ENCODE data around the gene IDH2.
"Not testable (repeated sequence)": the region's sequence is repeated elsewhere in the genome, so short reads cannot be mapped to it uniquely, and the experiment has no call there.

The IDH2 gene

DNA sequence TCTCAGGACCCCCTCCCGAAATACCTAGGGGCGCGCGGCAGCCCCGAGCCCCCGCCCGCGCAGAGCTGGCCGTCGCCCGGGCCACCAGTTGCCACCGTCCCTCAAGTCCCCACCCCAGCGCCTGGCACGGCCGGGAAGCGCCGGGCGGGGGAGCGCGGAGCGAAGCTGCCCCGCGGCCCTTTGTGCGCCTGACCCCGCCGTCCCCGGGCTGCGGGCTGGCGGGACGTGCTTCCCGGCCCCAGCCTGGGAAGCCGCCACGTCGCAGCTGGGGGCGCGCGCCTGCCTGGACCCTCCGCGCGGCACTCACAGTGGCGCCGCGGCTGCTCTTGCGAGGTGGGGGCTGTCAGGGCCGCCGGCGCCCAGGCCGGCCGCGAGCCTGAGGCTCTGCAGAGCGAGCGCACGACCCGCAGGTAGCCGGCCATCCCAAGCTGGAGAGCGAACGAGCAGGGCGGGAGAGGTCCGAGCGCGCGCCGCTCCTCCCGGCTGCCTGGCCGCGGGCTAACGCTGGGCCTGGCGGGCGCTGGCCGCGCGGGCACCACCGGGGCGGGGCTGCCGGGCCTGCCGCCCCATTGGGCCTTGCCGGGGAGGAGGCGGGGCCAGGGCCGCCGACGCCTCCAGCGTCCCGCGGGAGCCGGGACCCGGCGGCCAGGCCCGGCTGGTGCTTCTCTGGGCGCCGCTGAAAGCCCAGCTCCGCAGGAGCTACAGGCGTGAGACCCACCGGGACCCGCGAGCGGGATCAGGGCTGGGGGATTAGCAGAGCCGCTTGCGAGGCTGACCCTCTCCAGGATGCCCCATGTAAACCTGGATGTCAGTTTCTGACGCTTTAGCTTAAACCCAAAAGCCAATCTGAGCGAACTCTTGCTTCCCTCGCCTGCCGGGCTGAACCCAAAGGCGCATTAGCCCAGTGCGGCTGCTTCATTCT lies at the start of gene IDH2:
Gene IDH2 (minus strand): TSS at position 500 of the 922 bp plus-strand sequence. CDS start 78 bp downstream, at position 422.
- peak; percentile 92 for DNase-seq

DNA sequence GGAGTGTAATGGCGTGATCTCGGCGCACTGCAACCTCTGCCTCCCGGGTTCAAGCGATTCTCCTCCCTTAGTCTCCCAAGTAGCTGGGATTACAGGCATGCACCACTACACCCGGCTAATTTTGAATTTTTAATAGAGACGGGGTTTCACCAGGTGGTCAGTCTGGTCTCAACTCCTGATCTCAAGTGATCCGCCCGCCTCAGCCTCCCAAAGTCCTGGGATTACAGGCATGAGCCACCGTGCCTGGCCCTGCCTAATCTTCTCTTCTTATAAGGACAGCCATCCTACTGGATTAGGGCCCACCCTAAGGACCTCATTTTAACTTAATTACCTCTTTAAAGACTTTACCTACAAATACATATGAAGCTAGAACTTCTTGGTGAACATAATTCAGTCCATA lies 48.3 kb upstream of the IDH2 start:
- not testable (repeated sequence) for DNase-seq

DNA sequence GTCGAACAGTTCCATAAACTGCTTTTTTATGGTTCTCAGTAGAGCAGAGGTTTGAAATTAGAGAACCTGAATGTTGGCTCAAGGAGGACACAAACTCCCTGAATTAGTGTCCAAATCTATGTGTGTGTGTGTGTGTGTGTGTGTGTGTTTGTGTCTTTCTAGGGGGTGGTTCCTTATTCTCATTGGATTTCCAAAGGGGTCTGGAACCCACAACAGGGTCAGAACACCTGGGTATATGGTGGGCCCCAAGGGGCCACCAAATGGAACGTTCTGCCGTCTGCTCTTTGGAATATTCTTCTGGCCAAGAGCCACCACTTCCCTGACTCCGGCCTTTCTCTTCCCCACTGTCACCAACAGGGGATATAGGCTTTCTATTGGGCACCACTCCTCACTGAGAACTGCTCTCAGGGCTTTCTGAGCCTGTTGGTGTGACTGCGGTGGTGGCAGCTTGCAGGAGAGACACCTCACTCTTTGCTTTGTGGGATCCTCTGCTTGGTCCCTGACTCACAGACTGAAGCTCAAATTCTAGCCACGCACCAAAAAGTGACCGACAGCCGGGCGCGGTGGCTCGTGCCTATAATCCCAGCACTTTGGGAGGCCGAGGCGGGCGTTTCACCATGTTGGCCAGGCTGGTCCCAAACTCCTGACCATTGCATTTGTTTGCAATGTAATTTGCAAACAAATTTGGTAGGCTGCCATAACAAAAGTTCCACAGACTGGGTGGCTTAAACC lies 47.5 kb upstream of the IDH2 start:
- DNase-seq: no peak

DNA sequence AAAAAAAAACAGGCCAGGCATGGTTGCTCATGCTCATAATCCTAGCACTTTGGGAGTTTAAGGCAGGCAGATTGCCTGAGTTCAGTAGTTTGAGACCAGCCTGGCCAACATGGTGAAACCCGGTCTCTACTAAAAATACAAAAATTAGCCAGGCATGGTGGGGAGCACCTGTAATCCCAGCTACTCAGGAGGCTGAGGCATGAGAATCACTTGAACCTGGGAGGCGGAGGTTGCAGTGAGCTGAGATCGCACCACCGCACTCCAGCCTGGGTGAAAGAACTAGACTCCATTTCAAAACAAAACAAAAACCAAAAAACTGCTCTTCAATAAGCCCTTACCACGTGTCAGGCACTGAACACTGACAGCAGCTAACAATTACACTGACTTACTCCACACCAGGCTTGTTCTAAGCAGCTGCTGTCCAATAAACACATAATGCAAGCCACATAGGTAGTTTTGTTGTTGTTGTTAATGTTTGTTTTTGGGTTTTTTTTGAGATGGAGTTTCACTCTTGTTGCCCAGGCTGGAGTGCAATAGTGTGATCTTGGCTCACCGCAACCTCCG lies 44.0 kb upstream of the IDH2 start:
- not testable (repeated sequence) for DNase-seq

DNA sequence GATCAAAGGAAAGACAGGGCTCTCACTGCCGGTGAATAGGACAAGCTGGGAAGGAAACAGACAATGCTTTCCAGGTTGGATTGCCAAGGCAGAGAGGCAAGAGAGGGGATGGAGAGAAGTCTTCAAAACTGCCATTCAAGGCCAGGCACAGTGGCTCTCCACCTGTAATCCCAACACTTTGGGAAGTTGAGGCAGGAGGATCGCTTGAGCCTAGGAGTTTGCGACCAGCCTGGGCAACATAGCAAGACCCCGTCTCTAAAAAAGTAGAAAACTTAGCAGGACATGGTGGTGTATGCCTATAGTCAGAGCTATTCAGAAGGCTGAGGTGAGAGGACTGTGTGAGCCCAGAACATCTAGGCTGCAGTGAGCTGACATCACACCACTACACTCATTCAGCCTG lies 43.5 kb upstream of the IDH2 start:
- no peak for DNase-seq

DNA sequence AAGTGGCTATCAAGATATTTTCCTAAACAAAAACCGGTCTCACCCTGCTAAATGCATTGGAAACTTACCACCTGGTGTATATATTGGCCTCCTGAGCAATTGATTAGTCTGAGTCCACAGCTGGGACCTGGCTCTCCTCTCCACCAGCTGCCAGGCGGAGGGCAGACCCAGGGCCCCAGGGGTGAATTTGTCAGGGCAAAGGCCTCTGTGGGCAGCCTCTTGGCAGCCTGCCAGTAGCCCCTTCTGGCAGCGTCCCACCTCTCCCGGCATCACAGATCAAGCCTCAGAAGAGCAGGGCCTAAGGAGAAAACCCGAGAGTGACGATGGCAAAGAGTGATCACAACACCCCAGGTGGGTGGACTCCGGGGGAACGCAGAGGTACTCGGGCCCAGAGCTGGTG lies 43.0 kb upstream of the IDH2 start:
- peak; percentile 34 for DNase-seq

DNA sequence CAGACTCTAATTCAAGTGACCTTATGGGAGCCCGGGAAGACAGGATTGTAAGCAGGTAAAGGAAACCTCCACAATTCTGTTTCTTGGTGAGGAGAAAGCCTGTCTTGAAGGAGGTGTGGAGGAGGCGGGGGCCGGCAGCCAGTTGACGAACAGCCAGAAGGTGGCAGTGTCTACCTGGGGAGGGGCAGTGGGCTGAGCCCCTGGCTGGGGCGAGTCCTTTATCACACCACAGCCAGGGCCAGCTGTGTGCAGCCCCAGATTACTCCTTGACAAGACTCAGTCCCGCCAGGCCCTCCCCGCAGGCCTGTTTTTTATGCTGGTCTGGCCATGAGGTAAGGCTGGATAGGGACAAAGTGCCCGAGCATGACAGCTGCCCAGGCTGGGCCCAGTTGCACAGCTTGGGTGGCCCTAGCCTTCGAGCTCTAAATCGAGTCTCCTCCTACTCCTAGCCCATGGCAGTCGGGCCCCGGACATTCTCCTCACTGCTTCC lies 40.9 kb upstream of the IDH2 start:
- DNase-seq: peak; percentile 86

DNA sequence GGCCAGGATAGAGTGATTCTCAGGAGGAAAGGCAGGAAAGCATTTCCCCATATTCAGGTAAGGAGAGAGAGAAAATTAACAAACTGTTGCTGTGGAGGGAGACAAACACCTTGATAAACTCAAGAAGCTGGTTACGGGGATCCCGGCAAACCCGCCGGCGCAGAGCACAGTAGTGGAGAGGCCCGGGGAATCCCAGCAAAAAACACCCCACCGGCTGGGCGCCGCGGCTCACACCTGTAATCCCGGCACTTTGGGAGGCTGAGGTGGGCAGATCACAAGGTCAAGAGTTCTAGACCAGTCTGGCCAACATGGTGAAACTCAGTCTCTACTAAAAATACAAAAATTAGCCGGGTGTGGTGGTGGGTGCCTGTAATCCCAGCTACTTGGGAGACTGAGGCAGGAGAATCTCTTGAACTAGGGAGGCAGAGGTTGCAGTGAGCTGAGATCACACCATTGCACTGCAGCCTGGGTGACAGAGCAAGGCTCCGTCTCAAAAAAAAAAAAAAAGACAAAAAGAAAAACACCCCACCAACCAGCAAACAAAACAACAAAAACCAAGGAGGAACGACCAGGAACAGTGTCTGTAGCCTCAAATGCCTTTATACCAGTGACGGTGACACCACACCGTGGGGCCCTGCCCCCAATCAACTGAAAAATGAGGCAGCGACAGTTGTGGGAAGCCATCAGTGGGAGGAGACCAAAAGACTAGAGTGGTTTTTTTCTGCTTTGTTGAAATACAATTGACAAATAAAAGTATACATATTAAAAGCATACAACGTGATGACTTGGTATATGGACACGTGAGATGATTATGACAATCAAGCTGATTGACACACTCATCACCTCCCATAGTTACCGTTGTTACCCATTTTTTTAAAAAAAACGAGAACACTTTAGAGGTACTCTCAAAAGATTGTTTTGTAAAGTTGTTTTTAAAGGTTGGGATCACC lies 40.2 kb upstream of the IDH2 start:
- no peak for DNase-seq

DNA sequence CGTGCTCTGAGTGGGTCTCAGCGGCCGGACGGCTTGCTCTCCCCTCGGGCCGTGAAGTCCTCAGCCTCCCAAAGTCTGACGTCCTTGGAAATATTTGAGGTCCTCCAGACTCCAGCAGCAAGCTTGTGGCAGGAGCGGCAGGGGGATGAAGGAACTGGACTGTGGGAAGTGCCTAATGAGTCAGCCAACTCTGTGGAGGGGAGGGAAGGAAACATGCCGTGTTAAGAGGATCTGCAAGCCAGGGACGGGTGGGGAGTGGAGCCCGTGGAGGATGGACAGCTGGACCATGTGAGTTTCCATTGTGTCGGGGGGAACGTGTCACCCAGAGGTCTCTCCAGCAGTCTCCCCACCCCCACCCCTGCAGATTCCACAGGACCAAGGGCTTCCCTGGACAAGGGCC lies 39.4 kb upstream of the IDH2 start:
- no peak for DNase-seq

DNA sequence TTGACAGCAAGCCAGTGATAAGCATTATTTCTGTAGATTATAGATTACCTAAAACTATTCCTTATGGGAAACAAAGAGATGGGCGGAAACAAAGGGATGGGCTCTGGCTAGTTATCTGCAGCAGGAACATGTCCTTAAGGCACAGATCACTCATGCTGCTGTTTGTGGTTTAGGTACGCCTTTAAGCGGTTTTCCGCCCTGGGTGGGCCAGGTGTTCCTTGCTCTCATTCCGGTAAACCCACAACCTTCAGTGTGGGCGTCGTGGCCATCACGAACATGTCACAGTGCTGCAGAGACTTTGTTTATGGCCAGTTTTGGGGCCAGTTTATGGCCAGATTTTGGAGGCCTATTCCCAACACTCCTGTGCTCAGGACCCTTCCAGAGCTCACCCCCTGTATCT lies 37.3 kb upstream of the IDH2 start:
- DNase-seq: not testable (repeated sequence)

DNA sequence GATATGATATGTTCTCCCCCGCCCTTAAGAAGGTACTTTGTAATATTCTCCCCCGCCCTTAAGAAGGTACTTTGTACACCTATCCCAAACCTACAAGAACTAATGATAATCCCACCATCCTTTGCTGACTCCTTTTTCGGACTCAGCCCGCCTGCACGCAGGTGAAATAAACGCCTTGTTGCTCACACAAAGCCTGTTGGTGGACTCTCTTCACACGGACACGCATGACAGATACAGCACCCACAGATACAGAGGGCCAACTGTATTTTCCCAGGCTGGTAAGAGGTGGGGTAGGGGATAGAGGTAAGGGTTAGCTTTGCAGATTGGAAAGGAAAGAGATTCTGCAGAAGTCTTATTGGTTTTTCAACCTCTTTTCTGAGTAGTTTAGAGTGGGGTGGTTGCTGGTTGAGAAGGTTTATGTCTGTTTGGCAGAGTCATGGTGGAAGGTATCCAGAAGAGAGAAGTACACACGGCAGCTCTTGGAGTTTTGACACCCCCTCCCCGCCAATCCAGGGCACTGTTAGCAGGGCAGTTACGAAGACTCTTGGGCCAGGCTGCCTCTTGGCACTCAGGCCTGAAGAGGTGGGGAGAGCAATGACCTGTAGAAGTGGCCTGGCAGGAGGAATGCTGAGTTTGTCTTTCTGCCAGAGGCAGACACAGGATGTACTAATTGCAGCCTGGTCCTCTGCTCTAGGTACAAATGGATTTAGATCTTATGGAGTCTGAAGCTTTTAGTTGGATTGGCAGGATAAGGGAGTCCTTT lies 36.0 kb upstream of the IDH2 start:
- DNase-seq: no peak

DNA sequence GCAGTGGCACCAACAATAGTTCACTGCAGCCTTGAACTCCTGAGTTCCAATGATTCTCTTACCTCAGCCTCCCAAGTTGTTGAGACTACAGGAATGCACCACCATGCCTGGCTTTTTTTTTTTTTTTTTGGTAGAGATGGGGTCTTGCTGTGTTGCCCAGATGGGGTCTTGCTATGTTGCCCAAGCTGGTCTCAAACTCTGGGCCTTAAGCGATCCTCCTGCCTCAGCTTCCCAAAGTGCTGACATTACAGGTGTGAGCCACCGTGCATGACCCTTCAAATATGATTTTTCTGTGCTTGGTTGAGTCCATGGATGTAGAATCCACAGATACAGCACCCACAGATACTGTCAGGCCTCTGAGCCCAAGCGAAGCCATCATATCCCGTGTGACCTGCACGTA lies 30.2 kb upstream of the IDH2 start:
- no peak for DNase-seq

DNA sequence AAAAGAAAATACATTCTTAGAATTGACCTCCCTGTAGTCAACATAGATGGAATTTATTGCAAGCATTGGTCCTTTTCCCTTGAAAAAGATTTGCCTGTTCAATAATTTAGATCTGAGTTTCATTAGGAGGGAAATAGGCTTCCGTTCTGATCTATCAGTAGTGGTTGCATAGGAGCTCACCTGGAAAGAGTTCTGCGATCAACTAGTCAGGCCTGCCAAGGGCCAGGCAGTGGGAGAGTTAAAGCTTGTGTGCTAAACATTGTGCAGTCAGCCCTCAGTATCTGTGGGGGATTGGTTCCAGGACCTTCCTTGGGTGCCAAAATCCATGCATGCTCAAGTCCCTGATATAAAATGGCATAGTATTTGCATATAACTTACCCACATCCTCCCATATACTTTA lies 29.6 kb upstream of the IDH2 start:
- no peak for DNase-seq

DNA sequence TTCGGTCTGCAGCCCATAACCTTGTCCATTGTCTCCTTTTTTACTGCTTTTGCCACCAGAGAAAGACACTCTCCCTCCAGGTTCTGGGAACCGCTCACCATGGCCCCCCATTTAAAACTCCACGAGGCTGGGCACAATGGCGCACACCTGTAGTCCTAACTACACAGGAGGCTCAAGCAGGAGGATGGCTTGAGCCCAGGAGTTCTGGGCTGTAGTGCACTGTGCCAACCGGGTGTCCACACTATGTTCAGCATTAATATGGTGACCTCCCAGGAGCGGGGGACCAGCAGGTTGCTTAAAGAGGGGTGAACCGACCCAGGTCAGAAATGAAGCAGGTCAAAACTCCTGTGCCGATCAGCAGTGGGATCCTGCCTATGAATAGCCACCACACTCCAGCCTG lies 28.0 kb upstream of the IDH2 start:
- DNase-seq: no peak

DNA sequence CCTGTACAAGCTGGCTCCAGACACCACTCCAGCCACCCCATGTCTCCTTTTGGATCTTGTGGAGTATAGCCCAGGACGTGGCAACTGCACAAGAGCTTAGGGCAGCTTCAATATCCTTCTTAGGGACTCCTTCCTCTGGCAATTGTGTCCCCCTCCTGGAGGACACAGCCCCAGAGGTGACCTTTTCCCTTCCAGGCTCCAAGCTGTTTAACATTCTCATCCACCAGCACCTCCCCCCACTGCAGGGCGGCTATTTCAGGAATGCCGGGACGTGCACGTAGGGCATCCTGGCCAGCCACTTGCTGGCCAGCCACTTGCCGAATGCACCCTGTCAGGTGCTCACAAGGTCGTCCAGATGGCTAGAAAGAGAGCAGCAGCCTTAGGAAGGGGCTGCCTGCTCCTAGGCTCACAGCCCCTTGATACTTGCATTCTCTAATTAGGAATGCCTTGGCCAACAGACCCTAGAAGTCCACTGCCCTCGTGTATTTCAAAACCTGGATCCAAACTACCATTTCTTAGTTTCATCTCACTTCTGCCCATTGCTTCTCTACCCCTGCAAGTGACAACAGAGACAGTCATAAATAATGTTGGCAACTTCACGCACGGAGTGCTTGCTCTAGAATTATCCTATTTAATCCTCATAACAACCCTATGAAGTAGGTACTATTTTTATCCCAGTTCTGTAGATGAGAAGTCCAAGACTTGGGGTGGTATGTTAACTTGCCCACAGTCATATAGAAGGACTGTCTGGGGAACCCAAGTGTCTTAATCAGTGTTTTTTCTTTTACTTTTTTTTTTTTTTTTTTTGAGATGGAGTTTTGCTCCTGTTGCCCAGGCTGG lies 24.5 kb upstream of the IDH2 start:
- DNase-seq: no peak

DNA sequence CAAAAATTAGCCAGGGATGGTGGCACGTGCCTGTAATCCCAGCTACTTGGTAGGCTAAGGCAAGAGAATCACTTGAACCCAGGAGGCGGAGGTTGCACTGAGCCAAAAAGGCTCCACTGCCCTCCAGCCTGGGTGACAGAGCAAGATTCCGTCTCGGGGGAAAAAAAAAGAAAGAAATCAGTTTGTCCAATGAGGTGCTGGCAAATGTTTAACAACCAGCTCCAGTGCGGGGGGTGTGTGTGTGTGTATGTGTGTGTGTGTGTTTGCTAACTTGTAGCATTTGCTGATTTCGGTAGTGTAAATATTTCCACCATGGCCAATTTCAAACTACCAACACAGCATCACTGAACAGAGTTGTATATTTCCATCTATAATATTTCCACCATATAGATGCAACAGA lies 23.8 kb upstream of the IDH2 start:
- DNase-seq: no peak

DNA sequence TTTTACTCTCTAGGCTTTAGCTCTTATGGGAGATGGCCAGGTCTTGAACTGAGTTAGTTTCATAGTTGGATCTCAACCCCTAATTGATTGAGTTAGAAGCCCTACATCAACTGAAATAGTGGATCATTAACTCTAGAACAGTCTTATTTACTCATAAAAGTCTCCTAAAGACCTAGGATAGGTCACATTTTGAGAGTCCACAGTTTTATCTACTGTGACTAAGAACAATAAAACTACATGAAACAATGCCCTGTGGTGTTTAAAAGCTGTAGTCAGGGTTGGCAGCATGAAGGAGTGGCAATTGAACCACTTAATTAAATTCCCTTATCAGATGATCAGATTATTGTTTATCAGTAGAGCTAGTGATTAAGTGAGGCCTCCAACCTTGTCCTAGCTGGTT lies 22.2 kb upstream of the IDH2 start:
- DNase-seq: no peak

DNA sequence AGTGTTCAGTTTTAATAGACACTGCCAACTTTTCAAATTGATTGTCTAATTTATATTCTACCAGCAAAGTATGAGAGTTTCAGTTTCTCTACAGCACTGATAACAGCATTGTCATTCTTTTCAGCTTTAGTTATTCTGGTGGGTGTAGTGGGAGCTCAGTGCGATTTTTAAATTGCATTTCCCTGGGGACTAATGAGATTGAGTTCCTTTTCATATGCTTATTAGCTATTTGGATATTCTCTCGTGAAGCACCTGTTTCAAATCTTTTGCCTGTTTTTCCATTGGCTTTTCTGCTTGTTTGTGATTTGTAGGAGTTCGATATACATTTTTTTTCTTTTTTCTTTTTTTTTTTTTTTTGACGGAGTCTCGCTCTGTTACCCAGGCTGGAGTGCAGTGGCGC lies 18.8 kb upstream of the IDH2 start:
- no peak for DNase-seq

DNA sequence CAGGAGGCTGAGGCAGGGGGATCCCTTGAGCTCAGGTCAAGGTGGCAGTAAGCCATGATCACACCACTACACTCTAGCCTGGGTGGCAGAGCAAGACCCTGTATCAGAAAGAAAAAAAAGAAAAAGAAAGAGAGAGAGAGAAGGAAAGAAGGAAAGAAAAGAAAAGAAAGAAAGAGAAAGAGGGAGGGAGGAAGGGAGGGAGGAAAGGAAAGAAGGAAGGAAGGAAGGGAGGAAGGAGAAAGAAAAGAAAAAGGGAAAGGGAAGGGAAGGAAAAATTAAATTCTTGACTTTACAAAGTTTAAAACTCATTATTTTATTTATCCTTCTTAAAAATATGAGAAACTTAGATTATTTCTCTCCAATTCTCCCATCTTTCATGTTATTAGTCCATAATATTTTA lies 17.1 kb upstream of the IDH2 start:
- no peak for DNase-seq

DNA sequence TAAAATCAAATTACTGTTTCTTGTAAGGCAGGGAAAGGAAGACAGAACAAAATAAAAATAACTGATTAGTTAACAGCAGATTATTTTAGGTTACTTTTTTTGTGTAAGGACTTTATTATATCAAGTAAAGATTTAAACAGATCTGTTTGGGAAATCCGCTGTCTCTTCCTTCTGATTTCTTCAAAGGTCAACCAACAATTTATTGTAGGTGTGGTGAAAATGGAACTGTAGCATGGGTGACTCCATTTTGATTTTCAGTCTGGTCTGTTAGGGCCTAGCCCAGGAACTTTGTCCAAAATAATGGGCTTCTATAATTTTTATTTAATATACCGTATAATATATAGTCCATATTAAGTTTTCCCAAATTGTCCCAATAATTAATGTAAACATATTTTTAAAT lies 13.5 kb upstream of the IDH2 start:
- DNase-seq: no peak

DNA sequence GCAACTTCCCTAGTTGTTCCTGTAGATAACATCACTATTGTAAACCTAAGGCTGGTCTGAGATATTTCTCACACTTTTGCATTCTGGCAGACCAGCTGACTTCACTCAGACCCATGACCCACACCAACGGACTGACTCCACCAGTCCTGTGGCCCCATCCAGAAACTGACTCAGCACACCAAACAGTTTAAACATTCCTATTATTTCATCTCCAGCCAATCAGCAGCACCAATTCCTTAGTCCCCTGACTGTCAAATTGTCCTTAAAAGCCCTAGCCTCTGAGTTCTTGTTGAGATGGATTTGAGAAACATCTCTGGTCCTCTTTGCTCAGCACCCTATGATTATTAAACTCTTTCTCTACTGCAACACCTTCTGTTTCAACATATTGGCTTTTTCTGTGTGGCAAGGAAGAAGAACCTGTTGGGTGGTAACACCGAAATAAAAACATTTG lies 12.2 kb upstream of the IDH2 start:
- DNase-seq: no peak
